ENCODE data around the gene EYA3. TPM values are rescaled to one million over a fixed set of nuclear protein-coding genes. Genes with fewer than 3 reads are reported as not detected.

The EYA3 gene
- total RNA-seq, 1 experiment from 2014 or later: 32.7 TPM

DNA sequence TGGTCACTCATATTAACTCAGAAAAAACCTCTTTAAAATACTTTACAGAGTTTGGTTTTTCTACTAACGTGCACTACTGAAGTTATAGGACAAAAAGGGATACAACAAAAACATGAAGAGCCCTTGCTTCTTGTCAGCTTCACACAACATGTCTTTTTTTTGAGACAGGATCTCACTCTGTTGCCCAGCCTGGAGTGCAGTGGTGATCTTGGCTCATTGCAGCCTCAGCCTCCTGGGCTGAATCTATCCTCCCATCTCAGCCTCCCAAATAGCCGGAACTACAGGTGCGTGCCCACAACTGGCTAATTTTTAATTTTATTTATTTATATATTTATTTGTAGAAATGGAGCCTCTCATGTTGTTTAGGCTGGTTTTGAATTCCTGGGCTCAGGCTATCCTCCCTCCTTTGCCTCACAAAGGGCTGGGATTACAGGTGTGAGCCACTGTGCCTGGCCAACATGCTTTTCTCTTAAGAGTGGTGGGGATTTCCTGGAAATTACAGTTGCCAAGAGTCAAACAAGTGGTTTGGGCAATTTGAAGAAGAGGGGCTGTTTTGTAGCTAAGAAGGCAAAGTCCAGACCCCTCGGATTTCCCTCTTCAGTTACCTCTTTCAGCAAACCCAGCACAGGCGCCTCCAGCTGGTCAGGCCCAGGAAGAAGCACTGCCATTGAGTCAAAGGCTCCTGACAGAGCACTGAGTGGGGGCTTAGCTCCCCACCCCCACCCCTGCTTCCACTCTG lies 160.0 kb downstream of the EYA3 start:
- Mint-ChIP-seq H3K27me3 (ENCODE audit: low read depth) (no peaks in the 10 kb centered on the region), H3K27ac (no peak overlapping the region), H3K36me3 (ENCODE audit: insufficient read depth in 1 of 3, low read depth in 3 of 3) (no peaks in the 10 kb centered on the region), H3K9me3 (no peaks in the 10 kb centered on the region), H3K4me1 (peaks cover 10 to 12% of the 10 kb centered on the region in 2 experiments), H3K4me3 (no peak overlapping the region)
- no peak overlapping the region for H3K9ac ChIP-seq (ENCODE audit: extremely low read depth, insufficient read length, low read length)
- peaks cover 6% of the 10 kb centered on the region; the same call in 1 of the 2 replicates for H3K4me1 ChIP-seq (ENCODE audit: insufficient read depth, low read length)
- H4K91ac ChIP-seq (ENCODE audit: insufficient read length, low read depth, low read length): no peak overlapping the region
- H2BK12ac ChIP-seq (ENCODE audit: insufficient read length, low read depth, low read length): no peak overlapping the region
- no peak overlapping the region for H3K14ac ChIP-seq (ENCODE audit: insufficient read depth, low read length)
- no peak overlapping the region for H4K8ac ChIP-seq (replicated peaks; ENCODE audit: insufficient read length, low read depth, low read length)
- H3K79me2 ChIP-seq (ENCODE audit: insufficient read depth, low read length): no peaks in the 10 kb centered on the region
- H4K5ac ChIP-seq (ENCODE audit: insufficient read length, low read depth, low read length): no peak overlapping the region
- no peaks in the 10 kb centered on the region for H3K9me3 ChIP-seq (ENCODE audit: control insufficient read depth, low read depth, low read length)
- H2BK20ac ChIP-seq (ENCODE audit: low read depth, low read length, poor library complexity, severe bottlenecking): no peak overlapping the region
- H2BK5ac ChIP-seq (ENCODE audit: insufficient read length, low read length): no peak overlapping the region
- H3K56ac ChIP-seq (ENCODE audit: insufficient read length, low read depth, low read length): no peak overlapping the region
- H3K23me2 ChIP-seq (ENCODE audit: insufficient read length, low read depth, low read length, poor library complexity, severe bottlenecking): no peaks in the 10 kb centered on the region
- DNase-seq: peak; percentile 39
- no peak overlapping the region for H2BK120ac ChIP-seq (ENCODE audit: low read depth, low read length, poor library complexity, severe bottlenecking)
- TF ChIP-seq, protein P1, sequence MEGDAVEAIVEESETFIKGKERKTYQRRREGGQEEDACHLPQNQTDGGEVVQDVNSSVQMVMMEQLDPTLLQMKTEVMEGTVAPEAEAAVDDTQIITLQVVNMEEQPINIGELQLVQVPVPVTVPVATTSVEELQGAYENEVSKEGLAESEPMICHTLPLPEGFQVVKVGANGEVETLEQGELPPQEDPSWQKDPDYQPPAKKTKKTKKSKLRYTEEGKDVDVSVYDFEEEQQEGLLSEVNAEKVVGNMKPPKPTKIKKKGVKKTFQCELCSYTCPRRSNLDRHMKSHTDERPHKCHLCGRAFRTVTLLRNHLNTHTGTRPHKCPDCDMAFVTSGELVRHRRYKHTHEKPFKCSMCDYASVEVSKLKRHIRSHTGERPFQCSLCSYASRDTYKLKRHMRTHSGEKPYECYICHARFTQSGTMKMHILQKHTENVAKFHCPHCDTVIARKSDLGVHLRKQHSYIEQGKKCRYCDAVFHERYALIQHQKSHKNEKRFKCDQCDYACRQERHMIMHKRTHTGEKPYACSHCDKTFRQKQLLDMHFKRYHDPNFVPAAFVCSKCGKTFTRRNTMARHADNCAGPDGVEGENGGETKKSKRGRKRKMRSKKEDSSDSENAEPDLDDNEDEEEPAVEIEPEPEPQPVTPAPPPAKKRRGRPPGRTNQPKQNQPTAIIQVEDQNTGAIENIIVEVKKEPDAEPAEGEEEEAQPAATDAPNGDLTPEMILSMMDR (conservative IDR thresholded peaks at IDR 0.05): peak; percentile 41; the same call in 2 of the 3 replicates
- no peak overlapping the region for H2AFZ ChIP-seq (ENCODE audit: low read length)
- no peak overlapping the region for H2AK5ac ChIP-seq (ENCODE audit: insufficient read length, low read length)
- no peak overlapping the region for H2BK15ac ChIP-seq (ENCODE audit: low read depth, low read length)
- no peak overlapping the region for H3K18ac ChIP-seq (ENCODE audit: insufficient read length, low read depth, low read length)
- no peak overlapping the region for H3K4ac ChIP-seq (ENCODE audit: low read depth, low read length)
- no peak overlapping the region for H3T11ph ChIP-seq (ENCODE audit: low read length)
- no peak overlapping the region for H3K23ac ChIP-seq (ENCODE audit: insufficient read length, low read depth, low read length)
- no peaks in the 10 kb centered on the region for H4K20me1 ChIP-seq (ENCODE audit: control insufficient read depth, insufficient read depth, insufficient read length)
- no peaks in the 10 kb centered on the region for H3K27me3 ChIP-seq (ENCODE audit: insufficient read depth, low read length)
- no peak overlapping the region for H3K27ac ChIP-seq (ENCODE audit: insufficient read length, low read depth, low read length)
- H3K79me1 ChIP-seq (ENCODE audit: insufficient read depth, low read depth, low read length, poor library complexity, severe bottlenecking): no peaks in the 10 kb centered on the region
- WGBS (ENCODE audit: extremely low coverage, insufficient read length, low lambda C conversion rate): no CpG with 5 or more reads among the region's 5 CpGs
- H3K4me2 ChIP-seq (ENCODE audit: insufficient read depth, insufficient read length, low read length): no peak overlapping the region

All from H9 (cell line).